ENCODE data around the gene EXOC3L4. TPM values are rescaled to one million over a fixed set of nuclear protein-coding genes. Genes with fewer than 3 reads are reported as not detected.

Gene EXOC3L4
- total RNA-seq, 1 donor from 2014 or later: not detected

DNA sequence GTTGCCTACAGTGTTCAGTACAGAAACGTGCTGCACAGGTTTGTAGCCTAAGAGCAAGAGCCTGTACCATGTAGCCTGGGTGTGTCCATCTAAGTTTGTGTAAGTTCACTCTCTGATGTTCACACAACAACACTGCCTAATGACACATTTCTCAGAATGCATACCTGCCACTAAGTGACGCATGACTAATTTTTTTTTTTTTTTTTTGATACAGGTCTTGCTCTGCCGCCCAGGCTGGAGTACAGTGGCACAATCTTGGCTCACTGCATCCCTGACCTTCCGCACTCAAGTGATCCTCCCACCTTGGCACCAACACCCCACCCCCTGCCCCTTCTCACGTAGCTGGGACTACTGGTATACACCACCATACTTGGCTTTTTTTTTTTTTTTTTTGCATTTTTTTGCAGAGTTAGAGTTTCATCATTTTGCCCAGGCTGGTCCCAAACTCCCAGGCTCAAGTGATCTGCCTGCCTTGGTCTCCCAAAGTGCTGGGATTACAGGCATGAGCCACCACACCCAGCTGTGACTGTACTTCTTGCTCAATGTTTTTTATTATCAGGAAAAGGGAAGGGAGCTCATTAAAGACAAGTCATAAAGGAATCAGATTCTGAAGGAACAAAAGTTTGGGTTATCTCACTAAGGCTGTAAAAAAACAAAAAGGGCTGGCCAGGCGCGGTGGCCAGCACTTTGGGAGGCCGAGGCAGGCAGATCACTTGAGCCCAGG, 27.1 kb upstream of the EXOC3L4 start:
- DNase-seq (ENCODE audit: low spot score in 2 of 2): peak in 1 of 2 donors; percentile 62
- H3K27ac ChIP-seq: peak overlapping the region in 1 of 2 donors; percentile 6
- no peaks in the 10 kb centered on the region for H3K27me3 ChIP-seq
- TF ChIP-seq, protein P1, sequence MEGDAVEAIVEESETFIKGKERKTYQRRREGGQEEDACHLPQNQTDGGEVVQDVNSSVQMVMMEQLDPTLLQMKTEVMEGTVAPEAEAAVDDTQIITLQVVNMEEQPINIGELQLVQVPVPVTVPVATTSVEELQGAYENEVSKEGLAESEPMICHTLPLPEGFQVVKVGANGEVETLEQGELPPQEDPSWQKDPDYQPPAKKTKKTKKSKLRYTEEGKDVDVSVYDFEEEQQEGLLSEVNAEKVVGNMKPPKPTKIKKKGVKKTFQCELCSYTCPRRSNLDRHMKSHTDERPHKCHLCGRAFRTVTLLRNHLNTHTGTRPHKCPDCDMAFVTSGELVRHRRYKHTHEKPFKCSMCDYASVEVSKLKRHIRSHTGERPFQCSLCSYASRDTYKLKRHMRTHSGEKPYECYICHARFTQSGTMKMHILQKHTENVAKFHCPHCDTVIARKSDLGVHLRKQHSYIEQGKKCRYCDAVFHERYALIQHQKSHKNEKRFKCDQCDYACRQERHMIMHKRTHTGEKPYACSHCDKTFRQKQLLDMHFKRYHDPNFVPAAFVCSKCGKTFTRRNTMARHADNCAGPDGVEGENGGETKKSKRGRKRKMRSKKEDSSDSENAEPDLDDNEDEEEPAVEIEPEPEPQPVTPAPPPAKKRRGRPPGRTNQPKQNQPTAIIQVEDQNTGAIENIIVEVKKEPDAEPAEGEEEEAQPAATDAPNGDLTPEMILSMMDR (IDR thresholded peaks at IDR 0.05): no peak
- H3K4me1 ChIP-seq: no peaks in the 10 kb centered on the region
- no peak overlapping the region for H3K4me3 ChIP-seq
- no peaks in the 10 kb centered on the region for H3K9me3 ChIP-seq
- intact Hi-C loops (cut with DNase I): no loop called here
- H3K36me3 ChIP-seq: no peaks in the 10 kb centered on the region

DNA sequence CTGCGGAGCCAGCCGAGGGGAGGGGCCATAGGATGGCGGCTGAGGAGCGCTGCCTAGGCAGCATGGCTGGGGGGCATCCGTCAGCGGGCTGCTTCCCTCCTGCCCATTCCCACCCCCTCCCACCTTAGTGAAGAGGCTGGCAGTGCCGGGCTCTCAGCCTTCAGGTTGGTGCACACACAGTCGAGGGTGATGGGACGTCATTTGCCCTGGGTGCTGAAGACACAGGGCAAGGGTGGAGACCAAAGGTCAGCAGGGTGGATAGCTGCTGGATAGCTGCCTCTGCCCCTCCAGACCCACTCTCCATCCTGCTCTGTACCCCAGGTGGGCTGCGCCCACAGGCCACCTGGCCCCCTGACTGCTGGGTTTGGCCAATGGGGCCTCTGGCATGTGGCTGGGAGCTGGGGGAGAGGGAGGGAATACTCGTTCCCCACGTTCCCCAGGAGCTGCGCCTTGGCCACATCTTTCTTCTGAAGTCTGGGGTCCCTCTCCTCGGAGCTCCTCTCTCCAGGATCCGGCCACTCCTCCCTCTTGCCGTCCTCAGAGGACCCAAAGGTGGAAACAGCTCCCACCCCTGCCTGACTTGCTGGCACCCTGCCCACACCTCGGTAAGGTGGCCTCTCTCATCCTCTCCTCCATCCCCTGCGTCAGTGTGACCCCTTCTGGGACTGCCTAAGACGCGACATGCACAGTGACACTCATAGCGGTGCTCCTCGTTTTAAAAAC, 26.0 kb upstream of the EXOC3L4 start:
- no peaks in the 10 kb centered on the region for H3K27me3 ChIP-seq
- DNase-seq (ENCODE audit: low spot score in 2 of 2): no peak
- peak overlapping the region in 1 of 2 donors; percentile 27 for H3K27ac ChIP-seq
- no peaks in the 10 kb centered on the region for H3K9me3 ChIP-seq
- H3K4me3 ChIP-seq: no peak overlapping the region
- H3K4me1 ChIP-seq: no peaks in the 10 kb centered on the region
- TF ChIP-seq, protein P1 (IDR thresholded peaks at IDR 0.05): no peak
- H3K36me3 ChIP-seq: no peaks in the 10 kb centered on the region
- intact Hi-C loops (cut with DNase I): no loop called here

- Histone ChIP-seq H3K36me3 (no peaks in the 10 kb centered on the region), H3K4me1 (peaks cover 3 to 4% of the 10 kb centered on the region in 2 donors), H3K4me3 (no peak overlapping the region), H3K27me3 (no peaks in the 10 kb centered on the region), H3K27ac (no peak overlapping the region), H3K9me3 (no peaks in the 10 kb centered on the region)
- TF ChIP-seq, protein P1 (IDR thresholded peaks at IDR 0.05): no peak
- no peak for DNase-seq (ENCODE audit: low spot score in 2 of 2)
- intact Hi-C loops (cut with DNase I): no loop called here
These were observed 24.2 kb upstream of the EXOC3L4 start for GRCh38 chr14:103070263-103070885.

DNA sequence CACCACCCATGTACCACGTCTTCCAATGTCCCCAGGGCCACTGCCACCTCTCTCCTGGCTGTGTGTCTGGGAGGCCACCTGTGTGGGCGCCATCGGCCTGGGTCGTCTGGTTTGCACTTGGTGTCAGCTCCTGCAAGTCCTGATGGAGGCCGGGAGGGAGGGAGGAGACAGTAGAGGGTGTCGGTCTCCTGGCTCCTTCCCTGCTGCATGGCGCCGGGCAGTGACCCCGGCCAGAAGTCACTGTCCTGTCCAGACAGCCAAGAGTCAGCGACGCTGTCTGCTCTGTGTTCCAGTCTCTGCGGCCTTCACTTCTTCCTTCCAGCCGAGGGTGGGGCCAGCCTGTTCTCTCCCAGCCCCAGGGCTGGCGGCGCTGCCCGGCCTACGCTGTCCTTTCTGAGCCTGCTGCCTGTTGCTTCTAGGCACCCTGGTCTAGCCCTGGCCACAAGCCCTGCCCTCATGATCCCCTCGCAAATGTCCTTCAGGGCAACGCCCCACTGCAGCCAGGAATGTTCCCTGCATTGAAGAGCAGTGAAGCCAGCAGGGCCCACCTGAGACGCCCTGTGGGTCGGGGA, 23.5 kb upstream of the EXOC3L4 start:
- Histone ChIP-seq H3K9me3 (no peaks in the 10 kb centered on the region), H3K27me3 (no peaks in the 10 kb centered on the region), H3K36me3 (no peaks in the 10 kb centered on the region), H3K4me1 (peaks cover 3 to 5% of the 10 kb centered on the region in 2 donors), H3K27ac (peak overlapping the region in 1 of 2 donors; percentile 6), H3K4me3 (no peak overlapping the region)
- DNase-seq (ENCODE audit: low spot score in 2 of 2): no peak
- intact Hi-C loops (cut with DNase I): no loop called here
- TF ChIP-seq, protein P1 (IDR thresholded peaks at IDR 0.05): no peak

DNA sequence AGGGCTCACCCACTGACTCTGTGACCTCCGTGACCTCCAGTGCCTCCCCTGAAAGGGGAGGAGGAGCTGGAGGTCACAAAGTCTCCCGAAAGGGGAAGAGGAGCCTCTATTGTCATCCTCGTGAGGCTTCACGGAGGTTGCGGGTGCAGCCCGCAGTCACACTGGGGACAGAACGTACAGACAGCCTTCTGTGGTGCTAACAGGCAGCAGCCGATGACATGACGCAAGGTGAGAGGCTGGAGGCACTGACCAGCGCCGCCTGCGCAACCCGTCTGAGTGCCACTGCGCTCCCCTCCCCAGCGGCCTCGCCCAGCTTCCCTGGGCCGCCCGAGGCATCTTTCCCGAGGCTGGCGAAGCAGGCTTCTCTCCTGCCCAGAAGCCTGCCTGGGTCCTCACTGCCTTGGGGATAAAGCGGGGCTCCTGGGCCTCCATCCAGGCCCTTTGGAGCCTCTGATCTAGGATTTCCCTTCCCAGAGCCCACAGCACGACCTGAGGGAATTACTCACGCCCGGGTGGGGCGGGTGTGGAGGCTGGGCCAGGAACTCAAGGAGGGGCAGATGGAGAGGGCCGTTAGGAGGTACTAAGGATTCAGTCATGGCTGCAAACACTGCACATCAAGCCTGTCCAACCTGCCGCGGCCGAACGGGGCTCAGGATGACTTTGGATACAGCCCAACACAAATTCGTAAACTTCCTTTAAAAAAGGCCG, 22.8 kb upstream of the EXOC3L4 start:
- Histone ChIP-seq H3K36me3 (no peaks in the 10 kb centered on the region), H3K27me3 (no peaks in the 10 kb centered on the region), H3K4me3 (no peak overlapping the region), H3K4me1 (peaks cover 3 to 5% of the 10 kb centered on the region in 2 donors), H3K27ac (peak overlapping the region in 1 of 2 donors; percentile 6), H3K9me3 (no peaks in the 10 kb centered on the region)
- intact Hi-C loops (cut with DNase I): no loop called here
- DNase-seq (ENCODE audit: low spot score in 2 of 2): no peak
- TF ChIP-seq, protein P1 (IDR thresholded peaks at IDR 0.05): no peak

All from ascending aorta (tissue), 2 donors.